NCI-H1105 treated with DMSO at 0.1 percent for 48 hours (cell line): Measurements from ENCODE around the gene TP73.

Experiments
- DNase-seq: peaks from one replicate; lab custom pipeline; 2025; lab: John Stamatoyannopoulos, UW

The TP73 gene

GRCh38 chr1:3708791-3709190 lies 56.5 kb downstream of the TP73 start:
- DNase-seq, result no peak

GRCh38 chr1:3710251-3710650 lies 57.9 kb downstream of the TP73 start:
- no peak for DNase-seq

GRCh38 chr1:3711381-3711779 lies 59.1 kb downstream of the TP73 start:
- no peak for DNase-seq

- DNase-seq, result peak; percentile 30
These were observed 59.6 kb downstream of the TP73 start for GRCh38 chr1:3711780-3712451.

GRCh38 chr1:3712573-3713535 lies 60.5 kb downstream of the TP73 start:
- DNase-seq, result peak; percentile 85

GRCh38 chr1:3713840-3714239 lies 61.5 kb downstream of the TP73 start:
- DNase-seq, result no peak

GRCh38 chr1:3714284-3714741 lies 62.0 kb downstream of the TP73 start:
- DNase-seq, result no peak

- no peak for DNase-seq
These were observed 62.5 kb downstream of the TP73 start for GRCh38 chr1:3714814-3715213.

- DNase-seq, result no peak
These were observed 64.0 kb downstream of the TP73 start for GRCh38 chr1:3716351-3716750.

GRCh38 chr1:3717041-3717714 lies 64.9 kb downstream of the TP73 start:
- DNase-seq, result peak; percentile 99

GRCh38 chr1:3717715-3718601 lies 65.6 kb downstream of the TP73 start:
- no peak for DNase-seq

GRCh38 chr1:3718764-3719163 lies 66.4 kb downstream of the TP73 start:
- no peak for DNase-seq

GRCh38 chr1:3721955-3722465 lies 69.7 kb downstream of the TP73 start:
- no peak for DNase-seq

GRCh38 chr1:3722846-3723245 lies 70.5 kb downstream of the TP73 start:
- DNase-seq, result peak; percentile 21

GRCh38 chr1:3724416-3725030 lies 72.2 kb downstream of the TP73 start:
- peak; percentile 64 for DNase-seq

GRCh38 chr1:3725366-3725765 lies 73.0 kb downstream of the TP73 start:
- no peak for DNase-seq

GRCh38 chr1:3727042-3727824 lies 74.9 kb downstream of the TP73 start:
- DNase-seq, result no peak

- DNase-seq, result no peak
These were observed 75.8 kb downstream of the TP73 start for GRCh38 chr1:3727825-3728776.
